ENCODE results near the gene FOXL1.
"Not testable (repeated sequence)": the region's sequence is repeated elsewhere in the genome, so short reads cannot be mapped to it uniquely, and the experiment has no call there.

Gene FOXL1

GRCh38 chr16:86580791-86581170 lies 2.4 kb downstream of the FOXL1 start:
- no peak for DNase-seq (ENCODE audit: low read depth)

DNA sequence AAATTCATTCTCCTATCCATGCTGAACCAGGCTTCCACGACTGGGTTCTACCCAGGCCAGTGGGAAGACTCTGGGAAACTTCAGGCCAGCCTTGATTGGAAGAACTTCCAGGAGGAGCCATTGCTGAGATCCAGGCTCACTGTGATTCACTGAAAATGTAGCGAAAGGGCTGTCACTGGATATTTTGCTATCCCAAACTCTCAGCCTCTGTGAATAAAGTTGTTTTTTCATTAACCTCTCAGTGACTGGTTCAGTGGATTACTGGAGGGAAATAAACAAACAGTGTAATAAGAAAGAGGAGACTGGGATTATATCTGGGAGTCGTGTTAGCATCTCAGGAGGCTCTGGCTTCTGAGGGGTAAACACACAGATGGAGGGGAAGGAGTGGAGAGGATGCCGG lies 3.1 kb downstream of the FOXL1 start:
- DNase-seq (ENCODE audit: low read depth) = no peak

GRCh38 chr16:86584071-86584685 lies 5.8 kb downstream of the FOXL1 start:
- DNase-seq (ENCODE audit: low read depth) = no peak

DNA sequence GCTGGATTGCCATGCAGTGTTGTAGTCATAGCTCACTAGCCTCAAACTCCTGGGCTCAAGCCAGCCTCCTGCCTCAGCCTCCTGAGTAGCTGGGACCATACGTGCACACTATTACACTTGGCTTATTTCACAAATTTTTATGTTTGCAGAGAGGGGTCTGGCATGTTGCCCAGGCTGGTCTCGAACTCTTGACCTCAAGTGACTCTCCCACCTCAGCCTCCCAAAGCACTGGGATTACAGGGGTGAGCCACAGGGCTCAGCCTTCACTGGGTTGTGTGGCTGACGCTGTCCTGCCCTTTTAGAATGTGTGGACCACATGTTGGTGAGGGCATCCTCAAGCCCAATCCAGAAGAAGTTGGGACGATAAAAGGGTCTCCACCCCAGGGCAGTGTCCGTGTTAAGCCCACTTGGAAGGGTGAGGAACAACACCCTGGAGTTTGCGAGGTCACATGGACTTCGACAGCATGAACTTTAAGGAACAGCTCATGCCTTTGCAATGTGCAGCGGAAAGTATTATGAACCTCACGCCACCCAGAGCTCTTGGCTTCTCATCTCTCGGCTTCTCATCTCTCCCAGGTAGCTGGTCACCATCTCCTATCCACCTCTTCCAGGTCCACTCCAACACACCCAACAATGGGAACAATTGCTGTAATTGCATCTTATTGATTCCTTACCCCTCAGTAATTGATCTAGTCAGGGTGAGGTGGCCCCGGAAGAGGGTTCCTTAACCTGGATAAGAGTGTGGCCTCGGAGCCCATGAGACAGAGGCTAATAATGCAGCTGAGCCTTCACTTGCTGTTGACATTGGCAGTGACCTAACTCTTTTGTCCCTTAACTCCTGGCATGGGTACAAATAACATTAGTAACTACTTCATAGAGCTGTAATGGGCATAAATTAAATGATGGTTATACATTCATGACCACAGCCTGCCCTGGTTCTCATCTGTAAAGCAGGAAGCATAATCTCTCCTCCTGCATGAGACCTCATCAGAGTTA lies 6.7 kb downstream of the FOXL1 start:
- no peak for DNase-seq (ENCODE audit: low read depth)

DNA sequence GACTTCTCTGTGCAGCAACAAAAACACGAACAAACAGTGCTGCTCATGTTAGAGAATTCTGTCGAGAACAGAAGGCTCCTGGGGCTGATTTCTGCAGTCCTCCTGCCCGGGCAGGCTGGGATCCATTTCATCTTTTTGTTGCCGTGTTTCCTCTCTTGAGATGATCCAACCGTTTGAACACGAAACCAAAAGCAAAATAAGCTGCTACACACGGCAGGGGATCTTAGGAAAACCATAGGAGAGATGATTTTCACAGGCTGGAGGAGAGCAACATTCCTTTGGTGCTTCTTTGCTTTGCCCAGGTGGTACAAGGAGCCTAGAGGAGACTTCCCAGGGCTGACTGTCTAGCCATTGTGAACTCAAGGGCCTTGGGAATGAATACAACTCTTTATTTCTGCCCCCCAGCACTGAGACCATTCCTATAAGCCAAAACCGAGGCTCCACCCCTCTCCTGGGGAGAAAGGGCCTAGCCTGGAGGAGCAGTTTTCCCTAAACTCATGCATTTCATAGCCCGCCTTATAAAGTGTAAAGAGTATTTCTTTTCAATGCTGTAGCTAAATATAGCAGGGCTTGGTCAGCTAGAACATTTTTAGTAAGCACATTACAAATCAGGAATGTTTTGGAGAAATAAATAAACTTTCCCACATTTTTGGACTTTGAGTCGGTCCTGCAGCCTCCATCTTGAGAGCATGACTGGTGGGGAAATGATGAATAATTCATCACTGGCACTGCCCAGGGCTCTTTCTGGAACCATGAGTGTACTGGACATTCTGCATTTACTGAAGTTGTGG lies 7.7 kb downstream of the FOXL1 start:
- no peak for DNase-seq (ENCODE audit: low read depth)

DNA sequence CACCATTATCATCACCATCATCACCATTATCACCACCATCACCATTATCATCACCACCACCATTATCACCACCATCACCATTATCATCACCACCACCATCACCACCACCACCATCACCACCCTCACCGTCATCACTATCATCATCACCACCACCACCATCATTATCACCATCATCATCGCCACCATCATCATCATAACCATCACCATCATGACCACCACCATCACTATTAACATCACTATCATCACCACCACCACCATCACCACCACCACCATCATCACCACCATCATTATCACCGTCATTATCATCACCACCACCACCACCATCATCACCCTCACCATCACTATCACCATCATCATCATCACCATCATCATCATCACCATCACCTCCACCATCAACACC lies 9.1 kb downstream of the FOXL1 start:
- DNase-seq (ENCODE audit: low read depth) = no peak

DNA sequence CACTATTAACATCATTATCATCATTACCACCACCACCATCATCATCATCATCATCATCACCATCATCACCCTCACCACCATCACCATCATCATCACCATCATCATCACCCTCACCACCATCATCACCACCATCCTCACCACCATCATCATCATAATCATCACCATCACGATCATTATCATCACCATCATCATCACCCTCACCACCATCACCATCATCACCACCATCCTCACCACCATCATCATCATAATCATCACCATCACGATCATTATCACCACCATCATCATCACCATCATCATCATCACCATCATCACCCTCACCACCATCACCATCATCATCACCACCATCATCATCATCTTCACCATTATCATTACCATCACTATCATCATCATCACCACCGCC lies 9.6 kb downstream of the FOXL1 start:
- not testable (repeated sequence) for DNase-seq (ENCODE audit: low read depth)

- DNase-seq (ENCODE audit: low read depth) = no peak
These were observed 12.3 kb downstream of the FOXL1 start for GRCh38 chr16:86590501-86591144.

- no peak for DNase-seq (ENCODE audit: low read depth)
These were observed 12.9 kb downstream of the FOXL1 start for GRCh38 chr16:86591270-86591669.

GRCh38 chr16:86593913-86594620 lies 15.7 kb downstream of the FOXL1 start:
- no peak for DNase-seq (ENCODE audit: low read depth)

DNA sequence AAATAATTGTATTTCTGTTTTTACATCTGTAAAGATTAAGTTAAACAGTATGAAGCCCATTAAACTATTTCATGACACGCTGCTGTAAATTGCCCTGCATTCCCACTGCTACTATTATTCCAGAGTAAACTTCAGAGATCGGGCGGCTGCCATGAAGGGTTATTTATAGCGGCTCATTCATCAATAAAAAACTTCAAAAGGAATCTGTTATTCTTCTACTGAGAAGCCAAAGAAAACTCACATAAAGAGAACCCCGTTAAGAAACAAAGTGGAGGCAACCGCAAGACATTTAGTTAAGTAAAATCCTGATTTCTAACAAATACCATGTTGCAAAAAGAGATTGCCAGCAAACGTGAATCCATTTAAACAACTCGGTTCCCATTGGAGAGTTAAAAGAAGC lies 16.4 kb downstream of the FOXL1 start:
- DNase-seq (ENCODE audit: low read depth) = no peak

DNA sequence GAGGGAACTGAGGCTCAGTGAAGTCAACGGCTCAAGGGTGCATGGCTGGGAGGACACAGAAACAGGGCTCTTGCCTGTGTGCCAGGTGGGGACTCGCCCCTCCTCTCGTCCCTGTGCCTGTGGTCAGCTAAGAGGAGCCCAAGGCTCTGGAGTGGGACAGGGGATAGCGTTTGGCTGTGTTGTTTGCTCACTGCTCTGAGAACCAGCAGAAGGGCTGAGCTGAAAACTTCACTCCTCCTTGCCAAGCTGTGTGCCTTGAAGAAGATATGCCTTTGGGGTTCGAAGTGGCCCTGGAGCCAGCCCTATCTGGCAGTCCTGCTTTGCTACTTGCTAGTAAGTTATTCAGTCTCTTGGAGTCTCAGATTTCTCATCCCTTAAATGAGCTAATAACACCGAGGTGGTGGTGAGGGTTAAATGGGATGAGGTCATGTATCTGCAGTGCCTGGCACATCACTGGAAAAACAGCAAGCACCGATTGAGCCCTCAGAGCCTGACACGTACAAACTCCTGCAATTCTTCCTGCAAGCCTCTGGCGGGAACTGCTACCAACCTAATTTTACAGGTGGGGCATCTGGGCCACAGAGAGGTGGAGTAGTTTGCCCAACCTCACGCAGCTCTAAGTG lies 17.7 kb downstream of the FOXL1 start:
- DNase-seq (ENCODE audit: low read depth) = no peak

GRCh38 chr16:86597126-86597879 lies 19.0 kb downstream of the FOXL1 start:
- DNase-seq (ENCODE audit: low read depth) = no peak

GRCh38 chr16:86597880-86598606 lies 19.7 kb downstream of the FOXL1 start:
- no peak for DNase-seq (ENCODE audit: low read depth)

DNA sequence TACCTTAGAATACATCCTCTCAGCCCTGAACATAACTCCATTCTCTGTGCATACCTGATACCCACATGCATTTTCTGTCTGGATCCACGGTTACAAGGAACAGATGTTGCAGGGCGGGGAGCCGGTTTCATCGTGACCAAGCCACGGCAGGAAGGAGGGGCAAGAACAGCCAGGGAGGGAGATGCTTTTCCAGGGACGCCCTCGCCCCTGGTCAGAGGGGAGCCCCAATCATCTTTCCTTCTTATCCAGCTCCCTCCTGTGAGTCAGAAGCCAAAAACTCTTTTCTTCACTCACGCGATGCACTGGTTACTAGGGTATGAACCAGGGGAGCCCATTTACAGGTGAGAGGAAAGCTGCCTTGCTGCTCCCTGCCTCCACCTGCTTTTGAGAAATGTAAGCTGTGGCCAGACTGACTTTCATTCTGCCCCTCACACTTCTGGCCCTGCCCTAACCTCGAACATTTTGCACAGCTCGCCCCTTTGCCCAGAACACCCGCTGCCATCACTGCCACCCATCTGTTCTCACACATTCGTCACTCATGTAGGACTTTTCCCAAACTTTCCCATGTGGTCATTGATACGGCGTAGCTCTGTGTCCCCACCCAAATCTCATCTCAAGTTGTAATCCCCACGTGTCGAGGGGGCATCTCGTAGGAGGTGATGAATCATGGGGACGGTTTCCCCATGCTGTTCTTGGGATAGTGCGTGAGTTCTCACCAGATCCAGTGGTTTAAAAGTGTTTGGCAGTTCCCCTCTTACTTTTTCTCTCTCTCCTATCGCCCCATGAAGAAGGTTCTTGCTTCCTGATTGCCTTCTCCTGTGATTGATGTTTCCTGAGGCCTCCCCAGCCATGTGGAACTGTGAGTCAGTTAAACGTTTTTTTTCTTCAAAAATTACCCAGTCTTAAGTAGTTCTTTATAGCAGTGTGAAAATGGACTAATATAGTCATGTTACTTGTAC lies 20.5 kb downstream of the FOXL1 start:
- DNase-seq (ENCODE audit: low read depth) = no peak

DNA sequence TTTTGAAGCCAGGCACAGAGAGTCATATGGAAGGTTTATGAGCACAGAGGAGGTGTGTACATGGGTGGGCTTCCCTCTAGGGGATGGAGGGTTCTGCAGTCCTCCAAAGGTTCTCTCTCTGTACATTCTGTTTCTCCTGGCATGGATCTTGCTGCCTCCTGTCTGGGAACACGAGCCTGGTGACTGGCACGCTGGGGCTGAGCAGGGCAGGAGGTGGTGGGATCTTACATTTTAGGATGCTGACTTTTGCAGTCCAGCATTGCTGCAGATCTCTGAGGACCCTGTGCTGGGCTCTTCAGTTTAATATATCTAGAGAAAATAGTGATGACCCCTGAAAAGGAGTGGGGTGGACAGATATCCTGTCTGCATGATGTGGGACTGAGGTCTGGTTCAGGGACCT lies 23.0 kb downstream of the FOXL1 start:
- DNase-seq (ENCODE audit: low read depth) = no peak

- DNase-seq (ENCODE audit: low read depth) = no peak
These were observed 24.2 kb downstream of the FOXL1 start for GRCh38 chr16:86602521-86602920.

GRCh38 chr16:86604436-86605193 lies 26.3 kb downstream of the FOXL1 start:
- DNase-seq (ENCODE audit: low read depth) = no peak

Measured in stimulated activated CD8-positive, alpha-beta memory T cell treated with anti-CD3 and anti-CD28 coated beads, Interleukin-7, amount 100 ng/mL, for 24 hours (primary cell).